GM23248 (cell line): ENCODE results near the gene TOR1B.

Source experiments
- EZH2 ChIP-seq: fragments of 200-600 bp; sonication (generic); IDR thresholded peaks from 2 replicates; pipeline ENCODE4 v1.6.1; 2018; ENCODE audit warnings: antibody characterized with exemption, mild to moderate bottlenecking; ENCODE audit not compliant: insufficient read depth, poor library complexity, severe bottlenecking
- EZH2phosphoT487 ChIP-seq: fragments of 200-600 bp; sonication (generic); IDR thresholded peaks from 2 replicates; pipeline ENCODE4 v1.6.1; 2018; ENCODE audit warnings: antibody characterized with exemption, moderate library complexity, mild to moderate bottlenecking, low read depth; ENCODE audit not compliant: insufficient read depth

GRCh38 chr9:129759804-129760502 lies 43.0 kb upstream of the TOR1B start:
- TF ChIP-seq EZH2 (no peak), EZH2phosphoT487 (no peak)
